GM21723 (cell line): ENCODE results near the gene WASF2.
"Not testable (repeated sequence)": the region's sequence is repeated elsewhere in the genome, so short reads cannot be mapped to it uniquely, and the experiment has no call there.

Source experiments
- ATAC-seq: cut with Tn5 transposase; IDR thresholded peaks from one replicate; pipeline ENCODE4 v1.9.1; 2021; ENCODE audit warnings: mild to moderate bottlenecking, moderate library complexity; ENCODE audit not compliant: unreplicated experiment

Gene WASF2

GRCh38 chr1:27499142-27499541 is 9.2 kb upstream of the WASF2 start:
- ATAC-seq = no peak

- ATAC-seq = no peak
Measured at GRCh38 chr1:27496604-27497155, 6.7 kb upstream of the WASF2 start.

- no peak for ATAC-seq
Measured at GRCh38 chr1:27492796-27493195, 2.8 kb upstream of the WASF2 start.

GRCh38 chr1:27491748-27492700 is 2.1 kb upstream of the WASF2 start:
- ATAC-seq = no peak

GRCh38 chr1:27489501-27489972 is 430 bp downstream of the WASF2 start:
- ATAC-seq = peak; percentile 29

GRCh38 chr1:27487966-27488884 is 1.7 kb downstream of the WASF2 start:
- ATAC-seq = no peak

GRCh38 chr1:27485363-27485762 is 4.6 kb downstream of the WASF2 start:
- ATAC-seq = no peak

GRCh38 chr1:27483659-27484058 is 6.3 kb downstream of the WASF2 start:
- ATAC-seq = no peak

- ATAC-seq = peak; percentile 51
Measured at GRCh38 chr1:27481994-27482620, 7.9 kb downstream of the WASF2 start.

- no peak for ATAC-seq
Measured at GRCh38 chr1:27478098-27478497, 11.9 kb downstream of the WASF2 start.

GRCh38 chr1:27476237-27476636 is 13.7 kb downstream of the WASF2 start:
- ATAC-seq = no peak

- no peak for ATAC-seq
Measured at GRCh38 chr1:27475720-27476119, 14.2 kb downstream of the WASF2 start.

- ATAC-seq = no peak
Measured at GRCh38 chr1:27473755-27474154, 16.2 kb downstream of the WASF2 start.

- ATAC-seq = not testable (repeated sequence)
Measured at GRCh38 chr1:27472098-27472497, 17.9 kb downstream of the WASF2 start.

- ATAC-seq = no peak
Measured at GRCh38 chr1:27471477-27471876, 18.5 kb downstream of the WASF2 start.

GRCh38 chr1:27469334-27469733 is 20.6 kb downstream of the WASF2 start:
- no peak for ATAC-seq

GRCh38 chr1:27468378-27468777 is 21.6 kb downstream of the WASF2 start:
- not testable (repeated sequence) for ATAC-seq

GRCh38 chr1:27464926-27465647 is 24.9 kb downstream of the WASF2 start:
- no peak for ATAC-seq

GRCh38 chr1:27463916-27464315 is 26.1 kb downstream of the WASF2 start:
- ATAC-seq = not testable (repeated sequence)

- ATAC-seq = not testable (repeated sequence)
Measured at GRCh38 chr1:27458521-27458920, 31.4 kb downstream of the WASF2 start.
